Measurements from ENCODE around the gene SLC39A10.
A peak's percentile ranks its signal among the peaks of the same experiment; 100 is the strongest.
"Not testable (repeated sequence)": the region's sequence is repeated elsewhere in the genome, so short reads cannot be mapped to it uniquely, and the experiment has no call there.

Gene SLC39A10

GRCh38 chr2:195682077-195682476, 25.1 kb downstream of the SLC39A10 start:
- Histone ChIP-seq H3K4me3 (ENCODE audit: low read depth, low read length) (no peak overlapping the region), H3K36me3 (peaks cover 33% of the 10 kb centered on the region), H3K27me3 (no peaks in the 10 kb centered on the region), H3K9me3 (no peaks in the 10 kb centered on the region), H3K4me1 (no peaks in the 10 kb centered on the region)
- TF ChIP-seq, protein P1, sequence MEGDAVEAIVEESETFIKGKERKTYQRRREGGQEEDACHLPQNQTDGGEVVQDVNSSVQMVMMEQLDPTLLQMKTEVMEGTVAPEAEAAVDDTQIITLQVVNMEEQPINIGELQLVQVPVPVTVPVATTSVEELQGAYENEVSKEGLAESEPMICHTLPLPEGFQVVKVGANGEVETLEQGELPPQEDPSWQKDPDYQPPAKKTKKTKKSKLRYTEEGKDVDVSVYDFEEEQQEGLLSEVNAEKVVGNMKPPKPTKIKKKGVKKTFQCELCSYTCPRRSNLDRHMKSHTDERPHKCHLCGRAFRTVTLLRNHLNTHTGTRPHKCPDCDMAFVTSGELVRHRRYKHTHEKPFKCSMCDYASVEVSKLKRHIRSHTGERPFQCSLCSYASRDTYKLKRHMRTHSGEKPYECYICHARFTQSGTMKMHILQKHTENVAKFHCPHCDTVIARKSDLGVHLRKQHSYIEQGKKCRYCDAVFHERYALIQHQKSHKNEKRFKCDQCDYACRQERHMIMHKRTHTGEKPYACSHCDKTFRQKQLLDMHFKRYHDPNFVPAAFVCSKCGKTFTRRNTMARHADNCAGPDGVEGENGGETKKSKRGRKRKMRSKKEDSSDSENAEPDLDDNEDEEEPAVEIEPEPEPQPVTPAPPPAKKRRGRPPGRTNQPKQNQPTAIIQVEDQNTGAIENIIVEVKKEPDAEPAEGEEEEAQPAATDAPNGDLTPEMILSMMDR (IDR thresholded peaks at IDR 0.05; ENCODE audit: low read depth, low read length) = no peak
- no peak for DNase-seq

DNA sequence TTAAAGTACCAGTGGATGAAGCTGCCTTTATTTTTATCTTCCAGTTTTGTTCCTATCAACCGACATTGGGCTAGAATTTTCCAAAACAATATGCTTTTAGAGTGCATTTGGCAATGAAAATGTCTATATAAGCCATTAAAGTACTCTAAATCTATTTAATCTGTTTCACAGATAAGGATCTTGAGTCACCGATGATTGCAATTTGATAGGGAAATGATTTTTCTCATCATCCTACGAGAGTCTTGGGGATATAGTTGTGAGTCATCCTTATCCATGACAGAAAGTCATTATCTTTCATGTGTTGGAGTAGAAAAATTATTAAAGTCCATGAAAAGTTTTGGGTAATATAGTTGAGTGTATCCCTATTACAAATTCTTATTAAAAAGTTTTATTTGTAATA, 26.1 kb downstream of the SLC39A10 start:
- Histone ChIP-seq H3K27me3 (no peaks in the 10 kb centered on the region), H3K9me3 (no peaks in the 10 kb centered on the region), H3K4me3 (ENCODE audit: low read depth, low read length) (no peak overlapping the region), H3K4me1 (no peaks in the 10 kb centered on the region), H3K36me3 (peaks cover 33% of the 10 kb centered on the region)
- DNase-seq = no peak
- TF ChIP-seq, protein P1 (IDR thresholded peaks at IDR 0.05; ENCODE audit: low read depth, low read length) = no peak

GRCh38 chr2:195686564-195686963, 29.5 kb downstream of the SLC39A10 start:
- Histone ChIP-seq H3K9me3 (no peaks in the 10 kb centered on the region), H3K4me1 (no peaks in the 10 kb centered on the region), H3K4me3 (ENCODE audit: low read depth, low read length) (no peak overlapping the region), H3K27me3 (no peaks in the 10 kb centered on the region), H3K36me3 (peaks cover 20% of the 10 kb centered on the region)
- DNase-seq = no peak
- TF ChIP-seq, protein P1 (IDR thresholded peaks at IDR 0.05; ENCODE audit: low read depth, low read length) = no peak

- Histone ChIP-seq H3K9me3 (no peaks in the 10 kb centered on the region), H3K4me3 (ENCODE audit: low read depth, low read length) (no peak overlapping the region), H3K36me3 (peaks cover 20% of the 10 kb centered on the region), H3K27me3 (no peaks in the 10 kb centered on the region), H3K4me1 (no peaks in the 10 kb centered on the region)
- TF ChIP-seq, protein P1 (IDR thresholded peaks at IDR 0.05; ENCODE audit: low read depth, low read length) = no peak
- DNase-seq = no peak
Measured at GRCh38 chr2:195687320-195688086, 30.5 kb downstream of the SLC39A10 start.

DNA sequence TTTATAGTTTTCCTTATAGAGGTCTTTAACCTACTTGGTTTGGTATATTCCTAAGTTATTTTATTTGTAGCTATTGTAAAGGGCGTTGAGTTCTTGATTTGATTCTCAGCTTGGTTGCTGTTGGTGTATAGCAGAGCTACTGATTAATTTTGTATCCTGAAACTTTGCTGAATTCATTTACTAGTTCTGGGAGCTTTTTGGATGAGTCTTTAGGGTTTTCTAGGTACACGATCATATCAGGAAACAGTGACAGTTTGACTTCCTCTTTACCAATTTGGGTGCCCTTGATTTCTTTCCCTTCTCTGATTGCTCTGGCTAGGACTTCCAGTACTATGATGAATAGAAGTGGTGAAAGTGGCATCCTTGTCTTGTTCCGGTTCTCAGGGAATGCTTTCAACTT, 35.5 kb downstream of the SLC39A10 start:
- H3K36me3 ChIP-seq, DNase-seq: not testable (repeated sequence)

DNA sequence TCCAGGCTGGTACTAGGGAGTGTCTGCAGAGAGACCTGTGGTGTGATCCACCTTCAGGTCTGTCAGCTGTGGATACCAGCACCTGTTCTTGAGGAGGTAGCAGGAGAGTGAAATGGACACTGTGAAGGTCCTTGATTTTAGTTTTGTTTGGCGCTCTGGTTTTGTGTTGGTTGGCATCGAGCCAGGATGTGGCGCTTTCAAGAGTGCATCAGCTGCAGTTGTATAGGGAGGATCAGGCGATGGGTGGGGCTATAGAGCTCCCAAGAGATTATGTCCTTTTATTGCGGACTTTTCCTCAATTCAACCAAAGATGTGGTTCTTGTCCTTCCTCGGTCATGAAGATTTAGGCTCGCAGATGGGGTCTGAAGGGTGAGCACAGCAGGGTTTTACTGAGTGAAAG, 37.5 kb downstream of the SLC39A10 start:
- Histone ChIP-seq H3K36me3 (peaks cover 9% of the 10 kb centered on the region), H3K4me3 (ENCODE audit: low read depth, low read length) (no peak overlapping the region), H3K4me1 (no peaks in the 10 kb centered on the region), H3K27me3 (no peaks in the 10 kb centered on the region), H3K9me3 (no peaks in the 10 kb centered on the region)
- DNase-seq = peak; percentile 19
- TF ChIP-seq, protein P1 (IDR thresholded peaks at IDR 0.05; ENCODE audit: low read depth, low read length) = no peak

More for the DNA sequence above, 35.5 kb downstream of the SLC39A10 start:
- H3K4me1 ChIP-seq; H3K27me3 ChIP-seq; H3K9me3 ChIP-seq; H3K4me3 ChIP-seq (ENCODE audit: low read depth, low read length): not testable (repeated sequence)
